Femur (tissue), 1 donor: ENCODE measurements around the gene ZBTB25.

Source experiments
- DNase-seq: peaks from one replicate; pipeline ENCODE4 v3.0.0-alpha.2; 2017

ZBTB25 gene

GRCh38 chr14:64434528-64434927, 69.1 kb downstream of the ZBTB25 start:
- no peak for DNase-seq

DNA sequence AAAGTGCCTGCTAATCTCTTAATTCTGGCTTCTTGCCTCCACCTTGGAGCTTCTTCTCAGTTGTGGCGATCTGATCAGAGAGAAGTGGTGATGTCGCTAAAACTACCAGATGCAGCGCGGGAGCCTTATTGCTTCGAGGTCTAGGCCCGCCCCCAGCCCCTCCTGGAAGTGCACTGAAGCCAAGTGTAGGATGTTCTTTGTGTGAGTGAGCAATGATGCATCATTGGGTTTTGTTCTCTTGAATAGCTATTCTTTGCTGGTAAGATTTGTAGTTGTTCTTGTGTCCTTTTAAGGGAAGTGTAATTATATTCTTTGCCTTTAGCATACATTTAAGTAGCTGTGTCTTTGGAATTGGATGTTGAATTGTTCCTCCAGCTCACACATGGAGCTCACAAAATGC, 79.7 kb downstream of the ZBTB25 start:
- DNase-seq, result no peak

DNA sequence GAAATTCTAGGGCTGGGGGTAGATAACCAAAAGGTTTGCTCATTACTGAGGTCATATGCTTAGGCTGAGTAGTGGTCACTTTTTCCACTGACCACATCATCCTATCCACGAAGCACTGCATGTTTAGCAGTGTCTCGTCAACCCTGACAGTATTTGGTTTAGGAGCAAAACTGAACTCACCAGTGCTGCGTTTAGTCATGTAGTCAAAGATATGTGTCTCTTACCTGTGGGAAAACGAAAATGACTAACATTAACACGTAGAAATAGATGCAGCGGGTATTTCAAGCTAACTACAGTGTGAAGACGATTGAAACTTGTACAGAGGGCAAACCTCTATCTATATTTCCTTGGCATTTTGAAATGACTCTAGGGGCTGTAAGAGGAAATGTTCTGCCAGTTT, 80.9 kb downstream of the ZBTB25 start:
- DNase-seq, result no peak

- no peak for DNase-seq
Measured at GRCh38 chr14:64422005-64422404, 81.6 kb downstream of the ZBTB25 start.

GRCh38 chr14:64421166-64421565, 82.5 kb downstream of the ZBTB25 start:
- DNase-seq, result no peak

DNA sequence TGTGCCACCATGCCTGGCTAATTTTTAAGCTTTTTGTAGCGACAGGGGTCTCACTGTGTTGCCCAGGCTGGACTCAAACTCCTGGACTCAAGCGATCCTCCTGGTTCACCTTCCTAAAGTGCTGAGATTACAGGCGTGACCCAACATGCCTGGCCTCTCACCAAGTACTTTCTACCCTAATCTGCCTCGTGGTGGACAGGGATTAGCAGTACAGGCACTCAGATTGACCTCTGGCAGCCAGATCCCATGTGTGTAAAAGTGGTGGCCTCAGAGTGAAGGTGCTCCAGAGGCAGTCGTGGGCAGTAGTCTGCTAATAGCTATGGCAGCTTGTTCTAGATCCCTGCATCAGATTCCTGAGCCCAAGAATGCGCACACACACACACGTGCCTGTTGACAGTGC, 84.6 kb downstream of the ZBTB25 start:
- DNase-seq, result no peak

GRCh38 chr14:64417771-64418125, 85.9 kb downstream of the ZBTB25 start:
- no peak for DNase-seq

DNA sequence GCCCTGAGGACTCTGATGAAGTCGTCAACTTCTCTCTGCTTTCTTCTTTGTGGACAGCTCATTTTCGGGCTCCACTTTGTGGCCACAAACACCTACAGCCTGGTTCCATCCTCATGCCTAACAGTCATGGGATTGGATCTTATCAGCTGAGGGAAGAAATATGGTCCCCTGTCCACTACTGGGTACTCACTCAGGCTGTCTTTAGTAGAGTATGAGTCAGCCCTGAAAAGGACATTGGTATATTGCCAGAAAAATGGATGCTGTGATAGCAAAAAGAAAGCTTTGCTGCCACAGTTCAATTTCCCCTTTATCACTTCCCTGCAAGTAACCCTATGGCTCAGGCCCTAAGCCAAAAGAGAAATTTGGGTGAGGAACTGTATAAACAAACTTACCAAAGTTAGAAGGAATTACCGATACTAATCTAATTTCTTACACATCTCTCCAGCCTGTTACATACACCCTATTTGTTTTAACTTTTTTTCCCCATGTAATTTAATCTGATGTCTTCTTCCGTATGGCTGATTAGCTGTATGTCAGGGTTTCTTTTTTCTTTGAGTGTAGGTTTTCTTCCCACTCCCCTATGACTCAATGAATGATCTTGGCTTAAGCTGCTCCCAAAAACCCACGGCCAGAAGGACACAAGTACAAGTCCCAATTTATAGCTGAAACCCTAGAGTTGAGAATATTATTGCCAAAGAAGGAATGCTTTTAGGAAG, 86.4 kb downstream of the ZBTB25 start:
- no peak for DNase-seq

DNA sequence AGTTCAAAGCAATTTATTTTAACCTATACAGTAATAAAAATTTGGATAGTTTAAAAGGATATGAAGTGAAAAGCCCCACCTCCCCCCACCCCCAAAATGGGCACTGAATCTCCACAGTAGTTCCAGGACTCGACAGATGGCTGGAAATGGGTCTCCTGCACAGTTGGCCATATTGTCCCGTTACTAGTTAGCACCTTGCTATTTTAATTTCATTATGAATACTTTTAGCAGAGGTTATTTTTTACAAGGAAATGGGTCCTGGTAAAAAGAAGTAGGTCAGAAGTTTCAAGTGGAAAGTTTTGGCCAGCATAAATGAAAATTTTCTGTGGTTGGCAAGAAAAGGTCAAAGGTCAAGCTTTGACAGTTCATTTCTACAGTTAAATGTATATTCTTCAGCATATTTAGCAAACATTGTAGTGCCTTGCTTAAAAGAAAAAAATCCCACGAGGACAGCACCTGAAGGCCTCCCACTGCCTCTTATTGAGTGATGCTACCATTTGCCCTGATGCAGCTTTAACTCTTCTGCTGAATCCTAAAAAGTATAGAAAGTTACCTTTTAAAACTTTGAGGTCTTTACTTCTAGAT, 87.2 kb downstream of the ZBTB25 start:
- DNase-seq, result no peak

GRCh38 chr14:64412237-64412636, 91.4 kb downstream of the ZBTB25 start:
- no peak for DNase-seq

DNA sequence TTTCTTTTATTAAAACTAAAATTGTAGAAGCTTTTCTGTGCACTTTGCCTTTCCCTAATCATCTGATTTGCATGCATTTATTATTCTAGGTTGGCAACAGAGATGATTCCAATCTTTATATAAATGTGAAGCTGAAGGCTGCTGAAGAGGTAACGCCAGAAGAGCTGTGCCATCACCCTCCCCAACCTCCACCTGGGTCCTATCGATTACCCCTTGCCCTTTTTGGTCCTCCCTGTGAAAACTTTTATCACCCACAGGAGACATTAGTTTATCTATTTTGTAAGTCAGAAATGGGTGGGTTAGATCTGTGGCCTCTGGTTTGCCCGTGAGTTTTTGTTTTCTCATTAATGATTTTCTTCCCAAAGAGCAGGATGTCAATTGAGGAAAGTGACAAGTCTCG, 92.6 kb downstream of the ZBTB25 start:
- DNase-seq, result no peak

- DNase-seq, result no peak
Measured at GRCh38 chr14:64410084-64410774, 93.4 kb downstream of the ZBTB25 start.

GRCh38 chr14:64409126-64409920, 94.3 kb downstream of the ZBTB25 start:
- no peak for DNase-seq

DNA sequence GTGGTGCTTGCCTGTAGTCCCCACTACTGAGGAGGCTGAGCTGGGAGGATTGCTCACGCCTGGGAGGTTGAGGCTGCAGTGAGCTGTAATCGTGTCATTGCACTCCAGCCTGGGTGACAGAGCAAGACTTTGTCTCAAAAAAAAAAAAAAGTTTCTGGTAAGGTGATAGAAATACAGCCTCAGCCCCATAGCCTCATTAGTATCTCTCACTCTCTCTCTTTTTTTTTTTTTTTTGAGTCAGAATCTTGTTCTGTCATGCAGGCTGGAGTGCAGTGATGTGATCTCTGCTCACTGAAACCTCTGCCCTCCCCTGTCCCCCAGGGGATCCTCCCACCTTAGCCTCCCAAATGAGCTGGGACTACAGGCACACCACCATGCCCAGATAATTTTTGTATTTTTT, 96.3 kb downstream of the ZBTB25 start:
- DNase-seq, result no peak

DNA sequence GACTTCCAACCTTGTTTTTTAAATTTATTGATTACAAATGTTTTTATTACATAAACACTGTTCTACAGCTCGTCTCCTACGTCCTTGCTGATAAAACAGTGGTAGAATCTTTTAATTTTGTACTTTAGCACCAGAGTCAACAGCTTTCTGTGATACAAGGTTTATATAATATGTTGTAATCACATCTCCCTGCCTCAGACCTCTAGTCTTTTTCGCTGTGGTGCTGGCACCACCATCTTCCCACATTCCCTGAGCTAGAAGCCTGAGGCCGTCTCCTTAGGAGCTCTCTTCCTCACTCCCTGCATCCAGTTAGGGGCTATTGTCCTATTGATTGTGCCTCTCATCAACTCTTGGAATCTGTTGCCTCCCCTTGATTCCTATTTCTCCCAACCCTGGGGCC, 98.3 kb downstream of the ZBTB25 start:
- DNase-seq, result no peak

DNA sequence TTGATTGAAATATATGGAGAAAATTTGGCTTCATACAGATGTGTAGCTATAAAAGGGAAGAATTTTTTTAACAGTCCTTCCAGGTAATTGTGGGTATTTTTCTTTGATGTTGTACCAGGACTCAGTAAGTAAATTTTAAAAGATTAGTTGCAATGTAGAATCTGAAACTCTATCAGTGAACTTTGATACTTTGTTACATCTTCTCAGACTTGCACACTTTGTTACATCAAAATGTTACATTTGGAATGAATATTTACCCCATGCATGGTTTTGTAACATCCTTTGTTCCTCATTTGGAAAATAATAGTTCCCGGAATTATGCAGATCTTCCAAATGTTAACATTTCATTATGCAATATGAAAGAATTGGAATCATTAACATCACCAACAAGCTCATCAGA, 101.7 kb downstream of the ZBTB25 start:
- DNase-seq, result no peak

DNA sequence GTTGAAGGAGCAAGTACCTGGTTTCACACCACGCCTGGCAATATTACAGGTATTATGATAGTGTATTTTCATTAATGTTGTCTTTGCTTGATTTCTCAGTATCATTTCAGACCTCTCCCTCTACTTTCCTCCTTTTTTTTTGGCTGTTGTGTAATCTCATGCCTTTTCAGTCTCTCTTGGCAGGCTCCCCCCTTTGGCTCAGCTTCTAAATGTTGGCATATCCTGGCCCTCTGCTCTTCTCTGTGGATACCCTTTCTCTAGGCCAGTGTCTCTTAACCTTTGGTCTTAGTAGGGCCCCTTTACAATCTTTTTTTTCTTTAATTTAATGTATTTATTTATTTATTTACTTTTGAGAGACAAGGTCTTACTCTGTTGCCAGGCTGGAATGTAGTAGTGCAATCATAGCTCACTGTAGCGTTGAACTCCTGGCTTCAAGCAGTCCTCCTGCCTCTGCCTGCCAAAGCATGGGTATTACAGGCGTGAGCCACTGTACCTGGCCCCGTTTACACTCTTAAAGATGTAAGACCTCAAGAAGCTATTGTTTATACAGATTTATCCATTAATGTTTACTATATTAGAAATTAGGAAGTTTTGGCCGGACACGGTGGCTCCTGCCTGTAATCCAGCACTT, 102.7 kb downstream of the ZBTB25 start:
- no peak for DNase-seq
